Measurements from ENCODE around the gene SLC16A5. TPM values are rescaled to one million over a fixed set of nuclear protein-coding genes. Genes with fewer than 3 reads are reported as not detected.

The SLC16A5 gene
- total and polyA plus RNA-seq, 10 of the 15 experiments (the other 5 are each of a cell fraction or from before 2014, with no cell fraction given), result 0.03 to 3.1 (median 0.96) TPM

- TF ChIP-seq, protein P1, sequence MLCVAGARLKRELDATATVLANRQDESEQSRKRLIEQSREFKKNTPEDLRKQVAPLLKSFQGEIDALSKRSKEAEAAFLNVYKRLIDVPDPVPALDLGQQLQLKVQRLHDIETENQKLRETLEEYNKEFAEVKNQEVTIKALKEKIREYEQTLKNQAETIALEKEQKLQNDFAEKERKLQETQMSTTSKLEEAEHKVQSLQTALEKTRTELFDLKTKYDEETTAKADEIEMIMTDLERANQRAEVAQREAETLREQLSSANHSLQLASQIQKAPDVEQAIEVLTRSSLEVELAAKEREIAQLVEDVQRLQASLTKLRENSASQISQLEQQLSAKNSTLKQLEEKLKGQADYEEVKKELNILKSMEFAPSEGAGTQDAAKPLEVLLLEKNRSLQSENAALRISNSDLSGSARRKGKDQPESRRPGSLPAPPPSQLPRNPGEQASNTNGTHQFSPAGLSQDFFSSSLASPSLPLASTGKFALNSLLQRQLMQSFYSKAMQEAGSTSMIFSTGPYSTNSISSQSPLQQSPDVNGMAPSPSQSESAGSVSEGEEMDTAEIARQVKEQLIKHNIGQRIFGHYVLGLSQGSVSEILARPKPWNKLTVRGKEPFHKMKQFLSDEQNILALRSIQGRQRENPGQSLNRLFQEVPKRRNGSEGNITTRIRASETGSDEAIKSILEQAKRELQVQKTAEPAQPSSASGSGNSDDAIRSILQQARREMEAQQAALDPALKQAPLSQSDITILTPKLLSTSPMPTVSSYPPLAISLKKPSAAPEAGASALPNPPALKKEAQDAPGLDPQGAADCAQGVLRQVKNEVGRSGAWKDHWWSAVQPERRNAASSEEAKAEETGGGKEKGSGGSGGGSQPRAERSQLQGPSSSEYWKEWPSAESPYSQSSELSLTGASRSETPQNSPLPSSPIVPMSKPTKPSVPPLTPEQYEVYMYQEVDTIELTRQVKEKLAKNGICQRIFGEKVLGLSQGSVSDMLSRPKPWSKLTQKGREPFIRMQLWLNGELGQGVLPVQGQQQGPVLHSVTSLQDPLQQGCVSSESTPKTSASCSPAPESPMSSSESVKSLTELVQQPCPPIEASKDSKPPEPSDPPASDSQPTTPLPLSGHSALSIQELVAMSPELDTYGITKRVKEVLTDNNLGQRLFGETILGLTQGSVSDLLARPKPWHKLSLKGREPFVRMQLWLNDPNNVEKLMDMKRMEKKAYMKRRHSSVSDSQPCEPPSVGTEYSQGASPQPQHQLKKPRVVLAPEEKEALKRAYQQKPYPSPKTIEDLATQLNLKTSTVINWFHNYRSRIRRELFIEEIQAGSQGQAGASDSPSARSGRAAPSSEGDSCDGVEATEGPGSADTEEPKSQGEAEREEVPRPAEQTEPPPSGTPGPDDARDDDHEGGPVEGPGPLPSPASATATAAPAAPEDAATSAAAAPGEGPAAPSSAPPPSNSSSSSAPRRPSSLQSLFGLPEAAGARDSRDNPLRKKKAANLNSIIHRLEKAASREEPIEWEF (IDR thresholded peaks at IDR 0.05; ENCODE audit: insufficient replicate concordance, low read depth, low read length), result no peak
- TF ChIP-seq FOS (IDR thresholded peaks at IDR 0.05; ENCODE audit: borderline replicate concordance, extremely low read depth, insufficient read length) (no peak), SMAD1 (IDR thresholded peaks at IDR 0.05; ENCODE audit: low read depth, partially characterized antibody) (no peak), MEF2B (IDR thresholded peaks at IDR 0.05; ENCODE audit: partially characterized antibody, poor library complexity, severe bottlenecking) (no peak)
Observed at GRCh38 chr17:75063626-75064025, 24.1 kb upstream of the SLC16A5 start (continued).

GRCh38 chr17:75064040-75064439, 23.7 kb upstream of the SLC16A5 start:
- H3K4me1 ChIP-seq (ENCODE audit: control insufficient read depth, insufficient read depth, low read length), result peaks cover 15% of the 10 kb centered on the region

More at GRCh38 chr17:75064040-75064439, 23.7 kb upstream of the SLC16A5 start:
- intact Hi-C loops (cut with micrococcal nuclease; ENCODE audit: unreplicated experiment) (no loop called here), in situ Hi-C loops (cut with MboI) (no loop called here)
- Histone ChIP-seq H3K79me2 (ENCODE audit: control insufficient read depth, insufficient read depth, low read length) (no peaks in the 10 kb centered on the region), H3K27ac (ENCODE audit: control insufficient read depth, insufficient read depth) (no peak overlapping the region), H3K36me3 (ENCODE audit: control insufficient read depth in 2 of 2, insufficient read depth in 2 of 2, low read length in 1 of 2) (peaks cover 4 to 16% of the 10 kb centered on the region in 2 experiments; a peak in 3 of 4 replicates), H4K20me1 (ENCODE audit: control insufficient read depth, insufficient read depth) (no peaks in the 10 kb centered on the region), H3K9ac (ENCODE audit: control insufficient read depth, insufficient read depth, low read length) (no peak overlapping the region), H3K27me3 (replicated peaks in 1 of 2; ENCODE audit: control insufficient read depth in 2 of 2, insufficient read depth in 2 of 2, low read length in 1 of 2) (no peaks in the 10 kb centered on the region), H3K4me2 (ENCODE audit: control insufficient read depth, insufficient read depth) (no peak overlapping the region), H3K4me3 (no peak overlapping the region), H2AFZ (ENCODE audit: control insufficient read depth, low read depth, low read length) (no peak overlapping the region), H3K9me3 (replicated peaks; ENCODE audit: control insufficient read depth, insufficient read depth, low read length) (no peaks in the 10 kb centered on the region)
- POLR2A ChIA-PET, result no interaction called here
- SMC1A ChIA-PET (ENCODE audit: uncharacterized antibody, unreplicated experiment), result no interaction called here
- DNase-seq (ENCODE audit: low read depth, low spot score) (no peak), FAIRE-seq (no peak), ATAC-seq (no peak)
- RAD21 ChIA-PET (ENCODE audit: unreplicated experiment), result interaction anchor here (1.5 to 1.6 kb wide), 2 partner anchors 103 to 137 kb away, joined by 3 to 4 read pairs; no protein-coding TSS in a partner anchor
- no TSS peak for BruUV-seq (replicated peaks)
- no peak for TF ChIP-seq IRF4 (IDR thresholded peaks at IDR 0.05; ENCODE audit: low read depth, low read length)
- WGBS (ENCODE audit: insufficient coverage, insufficient replicate concordance, low lambda C conversion rate, missing lambda C conversion rate), result 84% methylated on average over 11 of the region's 11 CpGs
- CTCF ChIA-PET, result no interaction called here
